Bronchial epithelial cell (primary cell): ENCODE results near the gene ABCA4. TPM values are rescaled to one million over a fixed set of nuclear protein-coding genes. Genes with fewer than 3 reads are reported as not detected.

Experiments
- DNase-seq: peaks from one replicate; pipeline ENCODE4 v3.0.0-alpha.2; 2010; ENCODE audit warnings: low read depth
- FAIRE-seq: peaks from 2 replicates; lab custom pipeline; 2011; peaks lifted over from hg19 to GRCh38; lab: Jason Lieb, UNC
- H3K27me3 ChIP-seq: 2 replicates; pipeline ENCODE4 v1.5.1; 2011; ENCODE audit warnings: low read length; ENCODE audit not compliant: control insufficient read depth, insufficient read depth
- H3K36me3 ChIP-seq: 2 replicates; pipeline ENCODE4 v1.5.1; 2011; ENCODE audit warnings: low read length; ENCODE audit not compliant: control insufficient read depth, insufficient read depth
- H3K4me3 ChIP-seq: 2 replicates; pipeline ENCODE4 v1.5.1; 2011; ENCODE audit warnings: mild to moderate bottlenecking, low read depth, low read length, control low read depth
- total RNA-seq: library from RNA; depleted of rRNA; stranded (reverse); fragments of >200 nt; gene quantifications from 2 replicates; pipeline ENCODE4 v1.2.1, GENCODE V29; 2014
- TF ChIP-seq, protein P1 (sequence below): IDR thresholded peaks from 2 replicates; pipeline ENCODE4 v1.5.1; 2011; ENCODE audit warnings: mild to moderate bottlenecking, moderate library complexity, low read length, control low read depth, inconsistent platforms; ENCODE audit not compliant: insufficient read depth, severe bottlenecking

Gene ABCA4
- total RNA-seq, 1 donor from 2014 or later = under 0.01 TPM

DNA sequence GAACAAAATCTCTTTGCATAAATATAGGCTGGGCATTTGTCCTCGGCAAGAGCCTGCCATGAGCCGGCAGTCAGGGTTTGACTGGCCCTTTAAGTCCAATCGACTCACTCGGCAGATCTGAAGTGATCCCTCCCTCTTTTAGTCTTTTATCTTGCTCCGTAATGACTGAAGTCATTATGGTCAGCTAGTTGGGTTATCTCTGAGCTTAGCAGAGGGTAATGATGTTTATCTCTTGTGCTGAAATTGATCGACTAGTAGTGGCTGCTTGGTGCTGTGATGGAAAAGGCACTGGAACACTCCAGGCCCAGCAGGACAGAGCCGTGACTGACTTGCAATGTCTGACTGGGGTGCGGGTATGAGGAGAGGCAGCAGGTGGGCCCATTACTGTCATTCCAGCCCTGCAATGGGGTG is 468 bp upstream of the ABCA4 start:
- no peaks in the 10 kb centered on the region for H3K36me3 ChIP-seq
- H3K4me3 ChIP-seq = no peak overlapping the region
- FAIRE-seq = no peak
- TF ChIP-seq, protein P1, sequence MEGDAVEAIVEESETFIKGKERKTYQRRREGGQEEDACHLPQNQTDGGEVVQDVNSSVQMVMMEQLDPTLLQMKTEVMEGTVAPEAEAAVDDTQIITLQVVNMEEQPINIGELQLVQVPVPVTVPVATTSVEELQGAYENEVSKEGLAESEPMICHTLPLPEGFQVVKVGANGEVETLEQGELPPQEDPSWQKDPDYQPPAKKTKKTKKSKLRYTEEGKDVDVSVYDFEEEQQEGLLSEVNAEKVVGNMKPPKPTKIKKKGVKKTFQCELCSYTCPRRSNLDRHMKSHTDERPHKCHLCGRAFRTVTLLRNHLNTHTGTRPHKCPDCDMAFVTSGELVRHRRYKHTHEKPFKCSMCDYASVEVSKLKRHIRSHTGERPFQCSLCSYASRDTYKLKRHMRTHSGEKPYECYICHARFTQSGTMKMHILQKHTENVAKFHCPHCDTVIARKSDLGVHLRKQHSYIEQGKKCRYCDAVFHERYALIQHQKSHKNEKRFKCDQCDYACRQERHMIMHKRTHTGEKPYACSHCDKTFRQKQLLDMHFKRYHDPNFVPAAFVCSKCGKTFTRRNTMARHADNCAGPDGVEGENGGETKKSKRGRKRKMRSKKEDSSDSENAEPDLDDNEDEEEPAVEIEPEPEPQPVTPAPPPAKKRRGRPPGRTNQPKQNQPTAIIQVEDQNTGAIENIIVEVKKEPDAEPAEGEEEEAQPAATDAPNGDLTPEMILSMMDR = no peak
- no peaks in the 10 kb centered on the region for H3K27me3 ChIP-seq
- DNase-seq = no peak

DNA sequence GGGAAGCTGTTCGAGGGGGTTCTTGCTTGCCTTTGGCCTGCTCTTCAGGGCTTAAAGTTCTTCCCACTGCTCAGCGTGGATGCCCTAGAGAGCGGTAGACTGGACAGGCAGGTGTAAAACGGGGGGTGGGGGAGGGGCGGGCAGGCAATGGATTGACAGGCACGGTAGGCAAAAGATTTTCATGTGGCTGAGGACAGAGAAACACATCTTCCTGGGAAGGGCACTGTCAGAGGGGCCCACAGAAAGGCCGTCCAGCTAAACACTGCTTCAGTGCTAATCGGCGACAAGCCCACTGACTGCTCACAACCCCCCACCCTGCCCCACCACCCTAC is 412 bp downstream of the ABCA4 start:
- Histone ChIP-seq H3K4me3 (no peak overlapping the region), H3K36me3 (no peaks in the 10 kb centered on the region), H3K27me3 (no peaks in the 10 kb centered on the region)
- FAIRE-seq = no peak
- TF ChIP-seq, protein P1 = no peak
- DNase-seq = no peak

DNA sequence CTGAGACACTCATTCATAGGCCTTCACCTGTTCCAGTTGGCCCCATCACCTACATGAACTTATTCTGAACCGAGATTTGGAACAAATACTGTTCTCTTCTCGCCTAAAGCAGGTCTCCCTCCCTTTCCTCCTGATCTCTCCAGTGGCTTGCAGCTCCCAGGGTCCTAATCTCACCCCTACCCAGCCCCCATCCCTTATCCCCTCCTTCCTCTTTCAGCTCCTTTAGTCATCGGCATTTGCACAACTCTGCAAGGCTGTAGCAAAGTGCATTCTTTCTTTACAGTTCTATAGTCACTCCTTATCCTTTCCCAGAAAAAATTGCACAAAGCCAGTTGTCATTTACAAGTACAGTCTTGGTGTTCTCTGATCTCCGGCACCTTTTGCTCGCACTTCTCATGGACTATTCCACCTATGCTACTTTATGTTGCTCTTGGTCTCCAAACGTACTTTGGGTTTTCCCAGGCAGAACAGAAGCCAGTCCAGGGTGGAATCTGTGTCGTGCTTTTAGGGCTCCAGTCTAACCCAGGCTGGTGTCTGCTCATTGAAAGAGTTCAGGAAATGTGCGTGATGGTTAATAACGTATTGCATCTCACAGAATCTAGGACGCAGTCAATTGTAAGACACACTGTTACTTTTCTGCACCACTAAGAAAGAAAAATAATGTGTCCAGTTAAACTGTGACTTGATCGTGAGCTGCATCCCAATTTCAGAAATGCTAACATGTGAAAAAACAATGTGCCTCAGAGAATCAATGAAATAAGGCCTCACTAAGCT is 965 bp downstream of the ABCA4 start:
- Histone ChIP-seq H3K27me3 (no peaks in the 10 kb centered on the region), H3K4me3 (no peak overlapping the region), H3K36me3 (no peaks in the 10 kb centered on the region)
- TF ChIP-seq, protein P1 = no peak
- FAIRE-seq (peak; percentile 40), DNase-seq (no peak)

DNA sequence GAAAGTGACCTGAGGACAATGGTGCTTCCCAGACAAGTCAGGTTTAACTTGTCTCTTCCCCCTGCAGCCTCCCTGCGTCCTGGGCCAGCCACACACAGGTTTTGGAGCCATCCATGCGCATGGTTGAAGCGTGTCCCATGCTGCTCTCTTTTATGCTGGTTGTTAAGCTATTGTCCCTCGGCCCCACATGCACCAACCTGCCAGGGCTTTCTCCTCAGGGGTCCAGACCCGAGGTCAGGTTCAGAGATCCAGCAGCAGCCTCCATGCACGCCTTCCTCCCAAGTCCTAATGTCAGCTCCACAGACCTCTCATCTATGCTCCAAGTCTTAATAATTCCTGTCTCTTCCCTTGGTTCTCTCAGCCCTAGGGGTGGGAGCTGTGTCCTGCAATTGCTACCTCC is 1.6 kb downstream of the ABCA4 start:
- no peak for FAIRE-seq
- DNase-seq = no peak
- H3K4me3 ChIP-seq = no peak overlapping the region

DNA sequence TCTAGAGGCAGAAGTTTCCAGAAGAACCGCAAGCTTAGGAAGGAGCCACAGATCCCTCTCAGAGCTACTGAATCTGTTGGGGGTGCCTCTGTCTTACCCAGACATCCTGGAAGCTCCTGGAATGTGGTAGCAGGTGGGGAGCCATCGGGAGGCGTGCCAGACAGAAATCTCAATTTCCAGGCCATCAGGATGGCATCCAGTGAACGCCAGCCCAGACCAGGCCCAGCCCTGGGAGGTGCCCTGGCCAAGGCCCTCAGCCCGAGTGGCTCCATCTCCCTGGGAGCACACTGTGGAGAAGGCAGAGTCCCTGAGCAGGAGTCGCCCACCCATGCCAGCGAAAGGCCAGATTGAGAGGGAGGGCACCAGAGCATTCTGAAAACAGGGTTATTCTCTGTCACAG is 2.5 kb downstream of the ABCA4 start:
- H3K27me3 ChIP-seq = no peaks in the 10 kb centered on the region
- DNase-seq (no peak), FAIRE-seq (no peak)
- no peaks in the 10 kb centered on the region for H3K36me3 ChIP-seq
- TF ChIP-seq, protein P1 = no peak
- no peak overlapping the region for H3K4me3 ChIP-seq

More for the DNA sequence above, 1.6 kb downstream of the ABCA4 start:
- TF ChIP-seq, protein P1 = no peak
- H3K27me3 ChIP-seq = no peaks in the 10 kb centered on the region
- no peaks in the 10 kb centered on the region for H3K36me3 ChIP-seq

DNA sequence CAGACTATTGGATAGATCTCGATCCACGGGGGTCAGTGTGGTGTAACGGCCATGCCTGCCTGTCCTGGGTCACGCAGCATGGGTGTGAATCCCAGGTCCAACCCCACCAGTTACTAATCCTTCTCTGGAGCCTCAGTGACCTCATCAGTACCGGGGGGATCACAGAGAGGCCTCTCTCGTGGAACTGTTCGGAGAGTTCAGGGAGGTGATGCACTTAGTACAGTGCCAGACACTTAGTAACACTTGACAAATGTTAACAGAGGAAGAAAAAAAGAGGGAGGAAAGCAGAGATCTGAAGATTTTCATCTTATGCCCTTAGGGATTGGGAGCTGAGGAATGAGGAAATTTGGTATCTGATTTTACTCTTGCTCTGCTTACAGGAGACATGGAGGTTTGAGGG is 2.9 kb downstream of the ABCA4 start:
- H3K4me3 ChIP-seq = no peak overlapping the region
- no peak for FAIRE-seq
- TF ChIP-seq, protein P1 = no peak

More for the DNA sequence above, 2.9 kb downstream of the ABCA4 start:
- DNase-seq = no peak
- H3K27me3 ChIP-seq = no peaks in the 10 kb centered on the region
- no peaks in the 10 kb centered on the region for H3K36me3 ChIP-seq
